Upper lobe of left lung (tissue), 4 donors: Measurements from ENCODE around the gene GAS2.

Experiments used
- CTCF ChIP-seq, 6 experiments: fragments of 450-650 bp in 4 of 6; fragments of 200-600 bp in 2 of 6; sonication (generic) in 2 of 6; IDR thresholded peaks; one replicate each; pipeline ENCODE4 v1.5.1; 2016 to 2019; ENCODE audit warnings: antibody characterized with exemption in 6 of 6
- EP300 ChIP-seq, 4 donors: sonication (generic); formaldehyde crosslinking; IDR thresholded peaks; one replicate each; pipeline ENCODE4 v1.5.1; 2017; ENCODE audit warnings: antibody characterized with exemption in 4 of 4, control low read depth in 2 of 4
- POLR2A ChIP-seq, 4 donors: fragments of 450-650 bp; IDR thresholded peaks; one replicate each; pipeline ENCODE4 v1.5.1; 2016 to 2017; ENCODE audit warnings: antibody characterized with exemption in 4 of 4, mild to moderate bottlenecking in 2 of 4

GRCh38 chr11:22713336-22713735, 46.9 kb downstream of the GAS2 start:
- TF ChIP-seq CTCF (IDR thresholded peaks at IDR 0.05) (no peak), EP300 (IDR thresholded peaks at IDR 0.05) (no peak), POLR2A (IDR thresholded peaks at IDR 0.05) (no peak)
